ENCODE results near the gene NDUFV1. TPM values are rescaled to one million over a fixed set of nuclear protein-coding genes. Genes with fewer than 3 reads are reported as not detected.

NDUFV1 gene
- total and polyA plus RNA-seq, 2 of the 4 experiments (the other 2 are of a cell fraction), result 120 to 133 TPM

GRCh38 chr11:67642173-67643120, 35.7 kb downstream of the NDUFV1 start (continued):
- TF ChIP-seq, protein P1, sequence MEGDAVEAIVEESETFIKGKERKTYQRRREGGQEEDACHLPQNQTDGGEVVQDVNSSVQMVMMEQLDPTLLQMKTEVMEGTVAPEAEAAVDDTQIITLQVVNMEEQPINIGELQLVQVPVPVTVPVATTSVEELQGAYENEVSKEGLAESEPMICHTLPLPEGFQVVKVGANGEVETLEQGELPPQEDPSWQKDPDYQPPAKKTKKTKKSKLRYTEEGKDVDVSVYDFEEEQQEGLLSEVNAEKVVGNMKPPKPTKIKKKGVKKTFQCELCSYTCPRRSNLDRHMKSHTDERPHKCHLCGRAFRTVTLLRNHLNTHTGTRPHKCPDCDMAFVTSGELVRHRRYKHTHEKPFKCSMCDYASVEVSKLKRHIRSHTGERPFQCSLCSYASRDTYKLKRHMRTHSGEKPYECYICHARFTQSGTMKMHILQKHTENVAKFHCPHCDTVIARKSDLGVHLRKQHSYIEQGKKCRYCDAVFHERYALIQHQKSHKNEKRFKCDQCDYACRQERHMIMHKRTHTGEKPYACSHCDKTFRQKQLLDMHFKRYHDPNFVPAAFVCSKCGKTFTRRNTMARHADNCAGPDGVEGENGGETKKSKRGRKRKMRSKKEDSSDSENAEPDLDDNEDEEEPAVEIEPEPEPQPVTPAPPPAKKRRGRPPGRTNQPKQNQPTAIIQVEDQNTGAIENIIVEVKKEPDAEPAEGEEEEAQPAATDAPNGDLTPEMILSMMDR (conservative IDR thresholded peaks at IDR 0.05; ENCODE audit: low read depth, low read length), result no peak

DNA sequence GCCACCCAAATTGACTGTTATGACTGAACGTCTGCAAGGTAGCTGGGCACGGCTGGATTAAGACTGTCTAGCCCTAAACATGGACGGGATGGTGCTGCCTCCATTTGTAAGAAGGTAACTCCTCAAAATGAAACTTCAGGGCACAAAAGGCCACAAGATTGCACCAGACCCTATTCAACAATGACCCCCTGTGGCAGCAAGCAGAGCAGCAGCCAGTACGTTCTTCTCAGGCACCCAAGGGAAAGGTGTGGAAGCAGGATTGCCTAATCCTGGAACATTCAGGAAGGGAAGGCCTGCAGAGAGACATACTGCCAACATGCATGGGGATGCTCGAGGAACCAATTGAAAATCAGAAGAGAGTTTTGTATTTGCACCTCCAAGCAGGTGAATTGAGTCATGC, 37.3 kb downstream of the NDUFV1 start:
- no peak for DNase-seq
- dilution Hi-C loops (cut with HindIII; ENCODE audit: low sequenced_read_pairs, unreplicated experiment), result no loop called here
- TF ChIP-seq CEBPB (IDR thresholded peaks at IDR 0.05; ENCODE audit: low read depth, low read length) (peak; percentile 35), SMC3 (IDR thresholded peaks at IDR 0.05; ENCODE audit: low read depth, low read length) (no peak), RAD21 (IDR thresholded peaks at IDR 0.05; ENCODE audit: low read length) (no peak), RFX5 (IDR thresholded peaks at IDR 0.05; ENCODE audit: low read depth, low read length) (no peak), MAZ (IDR thresholded peaks at IDR 0.05; ENCODE audit: borderline replicate concordance, low read depth, low read length) (no peak), BHLHE40 (IDR thresholded peaks at IDR 0.05; ENCODE audit: low read depth, low read length) (no peak), MXI1 (IDR thresholded peaks at IDR 0.05; ENCODE audit: borderline replicate concordance, low read depth, low read length) (no peak), FOS (IDR thresholded peaks at IDR 0.05; ENCODE audit: low read depth, low read length) (no peak), POLR2A (IDR thresholded peaks at IDR 0.05; ENCODE audit: low read depth, low read length) (no peak)
- TF ChIP-seq, protein P2, sequence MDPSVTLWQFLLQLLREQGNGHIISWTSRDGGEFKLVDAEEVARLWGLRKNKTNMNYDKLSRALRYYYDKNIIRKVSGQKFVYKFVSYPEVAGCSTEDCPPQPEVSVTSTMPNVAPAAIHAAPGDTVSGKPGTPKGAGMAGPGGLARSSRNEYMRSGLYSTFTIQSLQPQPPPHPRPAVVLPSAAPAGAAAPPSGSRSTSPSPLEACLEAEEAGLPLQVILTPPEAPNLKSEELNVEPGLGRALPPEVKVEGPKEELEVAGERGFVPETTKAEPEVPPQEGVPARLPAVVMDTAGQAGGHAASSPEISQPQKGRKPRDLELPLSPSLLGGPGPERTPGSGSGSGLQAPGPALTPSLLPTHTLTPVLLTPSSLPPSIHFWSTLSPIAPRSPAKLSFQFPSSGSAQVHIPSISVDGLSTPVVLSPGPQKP (IDR thresholded peaks at IDR 0.05; ENCODE audit: borderline replicate concordance, low read depth, low read length), result no peak
- TF ChIP-seq, protein P3, sequence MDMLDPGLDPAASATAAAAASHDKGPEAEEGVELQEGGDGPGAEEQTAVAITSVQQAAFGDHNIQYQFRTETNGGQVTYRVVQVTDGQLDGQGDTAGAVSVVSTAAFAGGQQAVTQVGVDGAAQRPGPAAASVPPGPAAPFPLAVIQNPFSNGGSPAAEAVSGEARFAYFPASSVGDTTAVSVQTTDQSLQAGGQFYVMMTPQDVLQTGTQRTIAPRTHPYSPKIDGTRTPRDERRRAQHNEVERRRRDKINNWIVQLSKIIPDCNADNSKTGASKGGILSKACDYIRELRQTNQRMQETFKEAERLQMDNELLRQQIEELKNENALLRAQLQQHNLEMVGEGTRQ (IDR thresholded peaks at IDR 0.05; ENCODE audit: low read depth, low read length), result no peak

More for the DNA sequence above, 37.3 kb downstream of the NDUFV1 start:
- Histone ChIP-seq H3K4ac (ENCODE audit: low read depth, low read length) (no peak overlapping the region), H3K79me1 (ENCODE audit: low read depth in 1 of 2, low read length in 2 of 2) (no peaks in the 10 kb centered on the region), H2AK9ac (replicated peaks; ENCODE audit: low read depth, low read length, poor library complexity) (no peak overlapping the region), H4K5ac (ENCODE audit: low read depth, low read length) (no peak overlapping the region), H2BK15ac (ENCODE audit: low read depth, low read length) (no peak overlapping the region), H4K20me1 (ENCODE audit: insufficient read depth, low read length) (no peaks in the 10 kb centered on the region), H3K4me2 (ENCODE audit: low read depth, low read length) (no peak overlapping the region), H3K36me3 (ENCODE audit: control insufficient read depth, insufficient read depth, low read length) (no peaks in the 10 kb centered on the region), H3K9me1 (ENCODE audit: insufficient read depth, low read length) (no peaks in the 10 kb centered on the region), H2BK120ac (ENCODE audit: low read depth, low read length) (no peak overlapping the region), H3K27me3 (ENCODE audit: control insufficient read depth, insufficient read depth, low read length) (peaks cover 19% of the 10 kb centered on the region; the same call in 1 of the 2 replicates), H4K8ac (ENCODE audit: low read depth in 2 of 2, low read length in 2 of 2) (no peak overlapping the region), H2BK20ac (ENCODE audit: low read depth, low read length) (no peak overlapping the region), H2AFZ (replicated peaks; ENCODE audit: low read length, poor library complexity) (no peak overlapping the region), H2BK5ac (ENCODE audit: low read depth, low read length, poor library complexity, severe bottlenecking) (no peak overlapping the region), H4K91ac (ENCODE audit: insufficient read depth, low read depth, low read length) (no peak overlapping the region), H3K14ac (replicated peaks; ENCODE audit: low read depth, low read length) (no peak overlapping the region), H3K9me3 (ENCODE audit: control insufficient read depth, insufficient read depth, low read length) (no peaks in the 10 kb centered on the region; the same call in 1 of the 2 replicates), H3K23ac (ENCODE audit: low read depth, low read length) (no peak overlapping the region), H3K9ac (ENCODE audit: low read depth, low read length) (no peak overlapping the region), H3K4me3 (ENCODE audit: insufficient read depth, low read depth, low read length) (no peak overlapping the region), H3K4me1 (ENCODE audit: control insufficient read depth, insufficient read depth, low read length) (no peaks in the 10 kb centered on the region), H3K27ac (ENCODE audit: insufficient read depth, low read length) (no peak overlapping the region), H3K18ac (ENCODE audit: low read depth, low read length) (no peak overlapping the region), H3K56ac (ENCODE audit: extremely low read depth, insufficient read depth, low read length) (no peak overlapping the region), H2AK5ac (ENCODE audit: low read depth, low read length) (no peak overlapping the region)
- WGBS, 2 experiments (ENCODE audit: extremely low coverage in 2 of 2, insufficient read length in 1 of 2), result 40% methylated on average over 1 of the region's 5 CpGs; no CpG with 5 or more reads in 1 of the 2 experiments
- no TSS peak for BruUV-seq (replicated peaks)
- ATAC-seq (ENCODE audit: low read depth), result no peak
- in situ Hi-C loops (cut with MboI; ENCODE audit: low sequenced_read_pairs), result no loop called here
- ChIA-PET POLR2A (ENCODE audit: unreplicated experiment) (no interaction called here), CTCF (interaction anchor here (1.0 kb wide), 1 partner anchor 14 kb away, joined by 3 read pairs; the partner anchor contains the start of gene NUDT8)
- intact Hi-C loops (cut with micrococcal nuclease), result loop anchor here (10.0 kb wide), 1 partner anchor 151 kb away; no protein-coding TSS in a partner anchor
